Activated CD4-positive, CD25-positive, alpha-beta regulatory T cell treated with anti-CD3 and anti-CD28 coated beads, Interleukin-2, amount 50 U/mL, for 72 hours (primary cell): Measurements from ENCODE around the gene PHYKPL.
"Not testable (repeated sequence)": the region's sequence is repeated elsewhere in the genome, so short reads cannot be mapped to it uniquely, and the experiment has no call there.

Source experiments
- DNase-seq: peaks from one replicate; pipeline ENCODE4 v3.0.0; 2021

The PHYKPL gene

GRCh38 chr5:178205749-178206047 lies 26.9 kb downstream of the PHYKPL start:
- no peak for DNase-seq

GRCh38 chr5:178204935-178205748 lies 27.5 kb downstream of the PHYKPL start:
- DNase-seq: peak; percentile 77

DNA sequence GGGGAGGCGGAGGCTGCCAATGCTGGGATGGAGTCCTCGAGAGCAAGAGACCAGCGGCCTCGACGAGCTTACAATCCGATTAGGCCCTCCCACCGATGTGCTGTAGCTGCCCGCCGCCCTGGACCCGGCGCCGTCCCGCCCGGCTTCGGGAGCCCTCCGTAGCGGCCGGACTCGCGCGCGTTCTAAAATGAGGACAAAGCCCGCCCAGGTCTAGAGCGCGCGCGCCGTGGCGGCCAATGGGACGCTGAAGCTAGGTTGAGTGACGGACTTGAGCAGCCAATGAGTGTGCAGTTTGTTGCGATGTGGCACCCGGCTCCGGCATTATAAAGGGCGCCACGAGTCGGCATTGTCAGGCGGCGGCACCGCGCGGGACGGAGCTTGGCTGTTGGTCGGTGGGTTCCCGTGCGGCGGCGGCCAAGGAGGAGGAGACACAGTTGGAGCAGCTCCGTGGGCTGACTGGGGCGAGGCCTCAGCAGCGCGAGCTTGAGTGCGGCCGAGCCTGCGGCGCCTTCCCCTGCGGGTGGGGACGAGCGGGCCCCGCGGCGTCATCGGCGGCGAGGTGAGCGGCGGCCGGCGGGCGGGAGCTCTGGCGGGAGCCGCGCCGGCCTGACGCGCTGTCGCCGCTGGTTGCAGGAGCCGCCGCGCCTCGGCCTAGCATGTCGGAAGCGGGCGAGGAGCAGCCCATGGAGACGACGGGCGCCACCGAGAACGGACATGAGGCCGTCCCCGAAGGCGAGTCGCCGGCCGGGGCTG lies 28.2 kb downstream of the PHYKPL start, which contains the start of gene HNRNPAB:
HNRNPAB (plus strand) TSS at position 352 of the 753 bp plus-strand sequence; CDS start at position 657, 305 bp downstream.
- DNase-seq: peak; percentile 97

DNA sequence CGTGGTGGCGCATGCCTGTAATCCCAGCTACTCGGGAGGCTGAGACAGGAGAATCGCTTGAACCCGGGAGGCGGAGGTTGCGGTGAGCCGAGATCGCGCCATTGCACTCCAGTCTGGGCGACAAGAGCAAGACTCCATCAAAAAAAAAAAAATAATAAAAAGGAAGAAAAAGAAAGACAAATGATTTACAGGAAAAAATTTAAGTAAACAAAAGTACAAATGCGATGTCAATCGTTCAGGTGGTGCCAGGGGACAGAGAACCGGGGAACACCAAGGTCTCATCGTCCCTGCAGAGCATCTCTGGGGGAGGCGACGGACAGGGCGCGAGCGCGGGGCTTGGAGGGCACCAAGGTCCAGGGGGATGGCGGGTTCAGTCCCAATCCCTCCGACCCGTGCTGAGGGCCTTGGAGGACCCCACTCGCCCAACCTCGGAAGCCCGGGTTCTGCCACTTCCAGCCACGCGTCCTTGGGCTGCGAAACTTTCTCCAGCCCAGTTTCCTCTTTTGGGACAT lies 28.9 kb downstream of the PHYKPL start:
- no peak for DNase-seq

- no peak for DNase-seq
Measured at GRCh38 chr5:178202541-178202940, 30.1 kb downstream of the PHYKPL start.

- DNase-seq: no peak
Measured at GRCh38 chr5:178201927-178202235, 30.7 kb downstream of the PHYKPL start.

DNA sequence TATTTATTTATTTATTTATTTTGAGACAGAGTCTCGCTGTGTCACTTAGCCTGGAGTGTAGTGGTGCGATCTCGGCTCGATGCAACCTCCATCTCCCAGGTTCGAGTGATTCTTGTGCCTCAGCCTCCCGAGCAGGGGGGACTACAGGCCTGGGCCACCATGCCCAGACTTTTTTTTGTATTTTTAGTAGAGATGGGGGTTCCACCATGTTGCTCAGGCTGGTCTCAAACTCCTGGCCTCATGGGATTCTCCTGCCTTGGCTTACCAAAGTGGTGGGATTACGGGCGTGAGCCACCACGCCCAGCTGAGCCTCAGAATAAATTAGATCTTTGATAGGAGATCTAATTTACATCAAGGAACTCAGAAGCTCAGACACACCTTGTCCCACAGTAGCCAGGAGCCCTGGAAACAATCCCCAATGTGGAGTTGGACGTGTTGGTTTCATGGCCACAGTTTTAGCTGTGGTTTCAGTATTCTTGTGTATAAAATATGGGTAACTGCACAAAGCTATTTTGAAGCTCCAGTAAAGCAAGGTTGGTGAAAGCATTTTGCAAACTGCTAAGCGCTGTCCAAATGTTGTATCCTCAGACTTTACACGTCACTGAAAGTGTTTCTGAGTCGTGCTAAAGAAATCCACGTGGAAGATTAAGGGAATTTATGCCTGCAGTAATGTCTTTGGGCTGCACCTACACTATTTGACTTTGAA lies 31.2 kb downstream of the PHYKPL start:
- no peak for DNase-seq

DNA sequence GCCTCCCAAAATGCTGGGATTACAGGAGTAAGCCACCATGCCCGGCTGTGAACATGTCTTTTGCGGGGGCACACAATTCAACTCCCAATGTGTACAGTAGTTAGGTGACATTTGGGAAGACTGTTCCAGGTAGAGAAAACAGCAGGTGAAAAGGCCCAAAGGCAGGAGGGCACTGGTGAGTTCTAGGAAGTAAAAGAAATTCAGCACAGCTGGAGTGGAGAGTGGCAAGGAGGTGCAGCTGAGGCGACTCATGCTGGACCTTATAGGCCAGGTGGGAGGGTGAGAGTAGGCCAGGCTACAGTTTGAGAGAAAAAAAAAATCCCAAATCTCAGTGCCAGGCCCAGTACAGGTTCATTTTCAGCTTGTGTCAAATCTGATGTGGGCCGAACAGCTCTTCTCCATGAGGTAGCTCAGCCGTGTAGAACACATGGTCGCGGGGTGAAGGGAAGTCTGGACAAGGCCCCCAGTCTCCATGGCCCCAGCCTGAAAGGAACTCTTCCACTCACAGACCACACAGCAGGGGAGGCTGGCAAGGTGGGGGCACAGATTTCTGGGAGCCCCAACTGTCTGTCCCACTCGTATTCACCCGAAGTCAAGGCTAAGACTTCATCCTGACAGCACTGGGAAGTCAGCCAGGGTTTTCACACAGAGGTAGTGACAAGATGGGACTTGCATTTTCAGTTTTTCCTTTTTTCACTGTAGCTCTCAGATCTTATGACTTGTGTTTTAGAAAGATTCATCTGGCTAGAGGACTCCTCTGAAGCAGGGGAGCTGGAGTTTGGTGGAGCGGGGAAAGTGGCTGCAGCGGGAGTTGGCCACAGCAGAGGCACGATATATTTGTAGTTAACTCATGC lies 32.8 kb downstream of the PHYKPL start:
- no peak for DNase-seq

DNA sequence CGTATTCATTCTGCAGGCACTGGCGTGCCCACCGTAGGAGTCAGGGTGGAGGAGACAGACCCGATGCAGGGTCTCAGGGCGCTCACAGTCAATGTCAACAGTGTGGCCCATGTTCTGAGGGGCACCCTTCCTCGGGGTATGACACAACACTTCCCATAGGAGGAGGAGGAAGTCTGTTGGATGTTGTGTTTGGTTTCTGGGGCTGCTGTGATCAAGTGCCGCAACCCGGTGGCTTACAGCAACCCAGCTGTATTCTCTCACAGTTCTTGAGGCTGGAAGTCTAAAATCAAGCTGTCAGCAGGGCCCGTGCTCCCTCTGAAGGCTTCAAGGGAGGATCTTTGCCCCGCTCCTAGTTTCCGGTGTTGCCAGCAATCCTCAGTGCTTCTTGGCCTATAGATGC lies 33.9 kb downstream of the PHYKPL start:
- no peak for DNase-seq

- not testable (repeated sequence) for DNase-seq
Measured at GRCh38 chr5:178198151-178198550, 34.5 kb downstream of the PHYKPL start.

DNA sequence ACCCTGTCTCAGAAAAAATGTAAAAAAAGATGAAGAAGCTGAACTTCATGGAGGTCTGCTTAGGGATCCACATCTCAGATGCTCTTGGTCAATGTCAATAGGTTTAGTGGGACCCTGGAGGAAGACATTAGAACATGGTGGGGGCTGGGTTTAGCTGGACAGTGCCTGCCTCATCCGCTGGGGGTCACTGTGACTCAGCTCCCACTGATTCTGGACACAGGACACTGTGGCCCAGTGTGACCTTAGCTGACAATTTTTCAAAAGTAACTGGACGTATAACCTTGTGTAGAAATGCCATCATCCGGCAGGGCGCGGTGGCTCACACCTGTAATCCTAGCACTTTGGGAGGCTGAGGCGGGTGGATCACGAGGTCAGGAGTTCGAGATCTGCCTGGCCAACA lies 35.6 kb downstream of the PHYKPL start:
- DNase-seq: no peak

DNA sequence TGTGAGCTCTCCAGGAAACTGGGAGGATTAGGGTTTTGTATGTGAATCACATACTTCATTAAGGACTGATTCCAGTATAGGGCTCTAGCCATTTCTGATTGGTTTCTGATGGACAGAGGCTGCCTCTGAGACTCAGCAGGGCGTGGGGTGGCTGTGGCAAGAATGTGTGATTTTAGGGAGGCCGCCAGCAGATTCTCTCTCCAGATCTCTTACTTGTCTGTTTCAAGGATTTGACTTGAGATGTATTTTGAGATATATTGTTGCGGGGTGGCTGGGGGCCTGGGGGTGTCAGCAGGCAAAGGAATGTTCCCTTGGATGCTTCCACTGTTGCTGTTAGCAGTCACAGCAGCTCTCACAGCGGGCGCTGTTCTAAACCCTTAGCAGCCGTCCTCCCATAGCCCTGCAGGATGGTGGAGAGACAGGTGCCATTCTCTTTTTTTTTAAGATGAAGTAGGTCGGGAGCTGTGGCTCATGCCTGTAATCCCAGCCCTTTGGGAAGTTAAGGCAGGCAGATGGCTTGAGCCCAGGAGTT lies 36.3 kb downstream of the PHYKPL start:
- no peak for DNase-seq

DNA sequence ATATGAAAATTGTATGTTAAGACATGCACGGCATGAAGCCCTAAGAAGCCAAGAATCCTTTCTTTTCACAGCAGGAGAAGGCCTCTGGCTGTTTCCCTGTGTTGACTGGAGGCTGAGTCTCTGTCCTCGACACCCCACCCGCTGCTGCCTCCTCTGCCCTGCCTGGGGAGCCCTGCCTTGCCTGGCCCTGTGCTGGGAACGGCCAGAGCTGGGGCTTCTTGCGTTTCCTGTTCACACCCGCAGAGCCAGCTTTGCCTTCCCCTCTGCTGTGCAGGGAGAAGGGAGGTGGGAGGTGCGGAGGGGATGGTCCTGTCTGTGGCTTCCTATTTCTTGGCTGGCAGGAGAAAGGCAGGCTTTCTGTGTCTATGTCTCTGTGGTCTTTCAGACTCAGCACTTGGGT lies 38.6 kb downstream of the PHYKPL start:
- DNase-seq: no peak

- DNase-seq: no peak
Measured at GRCh38 chr5:178193251-178193809, 39.3 kb downstream of the PHYKPL start.

DNA sequence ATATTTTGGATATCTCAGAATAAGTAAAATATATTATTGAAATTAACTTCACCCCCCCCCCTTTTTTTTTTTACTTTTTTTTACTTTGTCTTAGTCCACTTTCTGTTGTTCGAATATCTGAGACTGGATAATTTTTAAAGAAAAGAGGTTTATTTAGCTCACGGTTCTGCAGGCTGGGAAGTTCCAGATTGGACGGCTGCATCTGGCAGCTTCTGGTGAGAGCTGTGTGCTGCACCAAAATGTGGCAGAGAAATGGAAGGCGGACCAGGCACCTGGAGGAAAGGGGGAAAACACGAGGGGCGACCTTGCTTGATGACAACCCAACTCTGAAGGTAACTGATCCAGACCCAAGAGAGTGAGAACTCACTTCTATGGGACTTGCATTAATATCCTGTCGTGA lies 39.8 kb downstream of the PHYKPL start:
- no peak for DNase-seq

GRCh38 chr5:178192244-178192643 lies 40.4 kb downstream of the PHYKPL start:
- DNase-seq: no peak

GRCh38 chr5:178191661-178192060 lies 40.9 kb downstream of the PHYKPL start:
- DNase-seq: no peak

DNA sequence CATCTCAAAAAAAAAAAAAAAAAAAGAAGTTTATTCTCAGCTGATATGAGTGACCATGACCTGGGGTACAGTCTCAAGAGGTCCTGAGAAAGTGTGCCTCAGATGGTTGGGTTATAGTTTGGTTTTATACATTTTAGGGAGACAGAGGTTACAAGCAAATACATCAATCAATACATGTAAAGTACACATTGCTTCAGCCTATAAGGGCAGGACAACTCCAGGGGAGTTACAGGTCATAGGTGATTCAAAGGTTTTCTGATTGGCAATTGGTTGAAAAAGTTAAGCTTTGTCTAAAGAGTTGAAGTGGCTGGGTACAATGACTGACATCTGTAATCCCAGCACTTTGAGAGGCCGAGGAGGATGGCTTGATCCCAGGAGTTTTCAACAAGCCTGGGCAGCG lies 43.2 kb downstream of the PHYKPL start:
- no peak for DNase-seq

GRCh38 chr5:178187014-178187413 lies 45.6 kb downstream of the PHYKPL start, which contains the start of gene GMCL2:
TSS of gene GMCL2 (minus strand) at chr5:178187371. CDS start at chr5:178187299, 72 bp downstream.
- no peak for DNase-seq

DNA sequence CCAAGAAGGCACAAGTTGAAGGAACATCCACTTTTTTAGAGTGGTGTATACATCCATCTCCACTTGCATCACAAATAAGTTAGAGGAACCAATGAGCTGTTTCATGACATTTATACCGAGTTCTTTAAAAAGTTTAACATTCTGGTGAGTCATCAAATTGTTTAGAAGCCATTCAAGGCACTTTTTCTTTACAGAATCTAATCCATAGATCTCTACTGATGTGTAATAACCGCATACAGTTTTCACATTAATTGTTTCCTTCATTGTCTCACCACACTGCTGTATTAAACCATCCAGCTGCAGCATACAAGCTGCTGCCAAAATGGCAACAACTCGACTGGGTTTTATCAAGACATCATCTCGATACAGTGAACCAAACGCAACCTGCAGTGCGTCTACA lies 46.2 kb downstream of the PHYKPL start:
- no peak for DNase-seq

DNA sequence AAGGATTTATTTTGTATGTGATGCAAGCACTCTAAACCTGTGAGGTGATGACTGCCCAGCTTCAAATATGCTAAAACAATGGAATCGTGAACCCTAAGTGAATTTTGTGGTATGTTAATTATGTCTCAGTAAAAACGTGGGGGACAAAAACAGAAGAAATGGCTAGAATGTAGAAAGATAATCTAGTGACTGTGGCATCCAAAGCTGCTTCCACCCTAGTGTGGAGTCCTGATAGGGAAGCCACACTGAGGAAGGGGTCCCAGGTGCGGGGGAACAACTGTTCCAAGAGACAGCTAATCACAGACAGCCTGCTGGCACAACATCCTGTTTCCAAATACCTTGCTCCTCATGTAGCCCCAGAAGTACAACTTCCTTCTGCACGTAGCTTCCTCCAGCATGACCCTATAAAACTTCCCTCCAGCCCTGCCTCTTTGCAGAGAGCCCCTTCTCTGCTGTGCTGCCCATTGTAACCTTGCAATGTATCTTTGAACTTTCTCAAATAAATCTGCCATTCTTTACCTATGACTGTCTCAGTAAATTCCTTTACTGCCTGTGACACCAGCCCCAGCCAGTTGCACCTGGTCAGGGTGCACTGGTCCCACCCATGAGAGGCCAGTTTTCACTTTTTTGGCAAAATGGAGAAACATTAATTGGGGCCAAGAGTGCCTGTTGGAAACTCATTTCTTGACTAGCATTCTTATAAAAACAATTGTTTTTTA lies 50.3 kb downstream of the PHYKPL start:
- DNase-seq: no peak
